ENCODE results near the gene ZNF581. TPM values are rescaled to one million over a fixed set of nuclear protein-coding genes. Genes with fewer than 3 reads are reported as not detected.

The ZNF581 gene
- total RNA-seq, 1 donor from 2014 or later: 22.7 TPM

DNA sequence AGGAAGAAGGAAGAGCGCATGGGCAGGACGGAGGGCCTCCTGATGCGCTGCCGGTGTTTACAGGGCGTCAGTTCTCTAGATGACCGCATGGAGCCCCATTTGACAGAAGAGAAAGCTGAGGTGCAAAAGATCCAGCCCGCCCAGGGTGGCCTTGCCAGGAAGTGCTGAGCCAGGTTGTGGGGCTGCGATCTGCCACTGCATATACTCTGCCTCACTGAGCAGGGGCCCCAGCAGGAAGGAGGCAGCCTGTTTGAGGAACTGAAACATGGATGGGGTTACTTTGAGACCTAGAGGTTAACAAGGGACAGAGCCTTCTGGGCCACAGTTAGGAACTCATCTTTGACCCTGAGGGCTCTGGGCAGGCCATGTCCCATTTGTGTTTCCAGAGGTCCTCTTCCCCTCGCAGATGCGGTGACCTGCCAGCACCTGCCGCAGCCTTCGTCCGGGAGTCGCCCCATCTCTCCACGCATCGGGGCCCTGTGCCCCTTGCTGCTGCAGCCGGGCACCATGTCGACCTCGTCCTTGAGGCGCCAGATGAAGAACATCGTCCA is 34.7 kb downstream of the ZNF581 start:
- peaks cover 58% of the 10 kb centered on the region for H3K36me3 ChIP-seq
- peak in 1 of 2 donors; percentile 51 for ATAC-seq
- H3K27ac ChIP-seq: peak overlapping the region; percentile 43

DNA sequence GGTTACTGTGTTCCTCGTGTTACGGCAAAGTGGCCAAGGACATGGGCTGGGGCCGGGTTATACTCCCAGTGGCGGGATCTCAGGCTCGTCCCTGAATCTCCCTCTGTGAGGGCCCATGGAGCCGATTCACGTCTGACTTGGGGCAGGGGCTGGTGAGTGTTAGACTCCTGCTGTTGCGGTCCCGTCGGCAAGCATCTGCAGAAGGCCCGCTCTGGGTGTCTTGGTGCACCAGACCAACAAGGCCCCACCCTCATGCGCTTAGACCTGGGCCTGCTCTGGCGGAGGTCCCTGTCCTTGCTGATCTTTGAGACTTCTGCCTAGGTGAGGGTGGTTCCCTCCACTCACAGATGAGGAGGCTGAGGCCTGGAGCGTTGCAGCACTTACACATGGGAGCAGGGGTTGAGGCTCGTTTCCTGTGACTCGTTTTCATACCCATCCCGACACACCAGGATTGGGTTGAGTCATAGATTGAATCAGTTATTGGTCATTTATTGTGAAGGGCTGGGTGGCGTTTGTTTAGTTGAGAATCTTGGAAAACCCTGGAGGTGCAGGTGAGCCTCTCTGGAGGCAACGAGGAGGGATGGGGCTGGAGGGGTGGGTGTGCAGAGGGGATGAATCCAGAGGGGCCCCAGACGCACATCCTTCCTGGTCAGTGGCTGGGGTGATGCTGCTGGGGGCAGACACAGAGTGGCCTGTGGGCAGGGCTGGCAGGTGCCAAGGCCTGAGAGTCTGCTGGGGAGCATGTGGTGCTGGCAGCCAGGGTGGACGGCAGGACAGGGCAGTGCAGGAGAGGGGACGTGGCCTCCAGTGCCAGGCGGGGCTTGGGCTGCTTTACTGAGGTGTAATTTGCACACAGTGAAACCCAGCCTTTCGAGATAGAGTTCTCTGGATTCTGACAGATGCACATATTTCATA is 36.2 kb downstream of the ZNF581 start:
- peaks cover 55% of the 10 kb centered on the region for H3K4me1 ChIP-seq
- no peaks in the 10 kb centered on the region for H3K27me3 ChIP-seq (ENCODE audit: low read depth)
- H3K9me3 ChIP-seq: no peaks in the 10 kb centered on the region
- no peak overlapping the region for H3K4me3 ChIP-seq
- ATAC-seq (no peak), DNase-seq (peak; percentile 43)
- peaks cover 62% of the 10 kb centered on the region for H3K36me3 ChIP-seq
- TF ChIP-seq, protein P1, sequence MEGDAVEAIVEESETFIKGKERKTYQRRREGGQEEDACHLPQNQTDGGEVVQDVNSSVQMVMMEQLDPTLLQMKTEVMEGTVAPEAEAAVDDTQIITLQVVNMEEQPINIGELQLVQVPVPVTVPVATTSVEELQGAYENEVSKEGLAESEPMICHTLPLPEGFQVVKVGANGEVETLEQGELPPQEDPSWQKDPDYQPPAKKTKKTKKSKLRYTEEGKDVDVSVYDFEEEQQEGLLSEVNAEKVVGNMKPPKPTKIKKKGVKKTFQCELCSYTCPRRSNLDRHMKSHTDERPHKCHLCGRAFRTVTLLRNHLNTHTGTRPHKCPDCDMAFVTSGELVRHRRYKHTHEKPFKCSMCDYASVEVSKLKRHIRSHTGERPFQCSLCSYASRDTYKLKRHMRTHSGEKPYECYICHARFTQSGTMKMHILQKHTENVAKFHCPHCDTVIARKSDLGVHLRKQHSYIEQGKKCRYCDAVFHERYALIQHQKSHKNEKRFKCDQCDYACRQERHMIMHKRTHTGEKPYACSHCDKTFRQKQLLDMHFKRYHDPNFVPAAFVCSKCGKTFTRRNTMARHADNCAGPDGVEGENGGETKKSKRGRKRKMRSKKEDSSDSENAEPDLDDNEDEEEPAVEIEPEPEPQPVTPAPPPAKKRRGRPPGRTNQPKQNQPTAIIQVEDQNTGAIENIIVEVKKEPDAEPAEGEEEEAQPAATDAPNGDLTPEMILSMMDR (IDR thresholded peaks at IDR 0.05): no peak
- no peak overlapping the region for H3K27ac ChIP-seq
- intact Hi-C loops (cut with DNase I): no loop called here

More for the DNA sequence above, 34.7 kb downstream of the ZNF581 start:
- TF ChIP-seq, protein P1 (IDR thresholded peaks at IDR 0.05): no peak
- no peaks in the 10 kb centered on the region for H3K9me3 ChIP-seq
- peak overlapping the region; percentile 7 for H3K4me3 ChIP-seq
- intact Hi-C loops (cut with DNase I): no loop called here
- H3K27me3 ChIP-seq (ENCODE audit: low read depth): no peaks in the 10 kb centered on the region
- peaks cover 44% of the 10 kb centered on the region for H3K4me1 ChIP-seq
- DNase-seq: peak; percentile 72

DNA sequence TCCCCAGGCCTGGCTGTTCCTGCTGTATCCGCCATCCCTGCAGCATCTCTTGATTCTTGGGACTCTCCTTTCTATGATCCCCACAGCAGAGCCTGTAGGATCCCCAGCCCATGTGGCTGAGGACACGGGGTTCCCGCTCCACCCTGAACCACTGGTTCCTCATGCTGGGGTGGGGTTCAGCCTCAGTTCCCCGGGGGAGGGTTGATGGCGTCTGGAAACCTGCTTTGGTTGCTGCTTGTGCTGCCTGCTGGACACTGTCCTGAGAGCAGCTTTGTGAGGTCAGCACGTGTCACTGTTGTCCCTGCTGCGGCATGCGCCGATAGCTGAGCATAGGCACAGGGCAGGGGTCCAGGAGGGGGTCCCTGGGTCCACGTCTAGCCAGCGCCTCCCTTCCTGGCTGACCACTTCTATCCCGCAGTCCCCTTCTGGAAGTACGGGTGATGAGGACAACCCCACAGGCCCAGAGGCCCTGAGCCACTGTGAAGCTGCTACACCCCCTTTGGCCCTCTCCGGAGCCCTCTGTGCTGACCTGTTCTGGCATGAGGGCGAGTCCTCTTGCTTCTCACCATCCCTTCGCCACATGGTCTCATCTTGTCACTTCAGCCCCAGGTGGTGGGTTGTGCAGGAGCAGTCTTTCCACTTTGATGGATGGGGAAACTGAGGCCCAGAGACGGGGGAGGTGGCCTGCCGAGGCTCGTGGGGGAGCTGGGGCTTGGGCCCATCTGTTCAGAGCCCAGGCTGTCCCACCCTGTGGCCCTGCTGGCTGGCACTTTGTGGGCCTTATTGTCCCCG is 37.1 kb downstream of the ZNF581 start:
- no peak for DNase-seq
- Histone ChIP-seq H3K27me3 (ENCODE audit: low read depth) (no peaks in the 10 kb centered on the region), H3K36me3 (peaks cover 71% of the 10 kb centered on the region), H3K9me3 (no peaks in the 10 kb centered on the region), H3K27ac (no peak overlapping the region), H3K4me1 (peaks cover 59% of the 10 kb centered on the region), H3K4me3 (no peak overlapping the region)
- no peak for ATAC-seq
- TF ChIP-seq, protein P1 (IDR thresholded peaks at IDR 0.05): no peak
- intact Hi-C loops (cut with DNase I): no loop called here

DNA sequence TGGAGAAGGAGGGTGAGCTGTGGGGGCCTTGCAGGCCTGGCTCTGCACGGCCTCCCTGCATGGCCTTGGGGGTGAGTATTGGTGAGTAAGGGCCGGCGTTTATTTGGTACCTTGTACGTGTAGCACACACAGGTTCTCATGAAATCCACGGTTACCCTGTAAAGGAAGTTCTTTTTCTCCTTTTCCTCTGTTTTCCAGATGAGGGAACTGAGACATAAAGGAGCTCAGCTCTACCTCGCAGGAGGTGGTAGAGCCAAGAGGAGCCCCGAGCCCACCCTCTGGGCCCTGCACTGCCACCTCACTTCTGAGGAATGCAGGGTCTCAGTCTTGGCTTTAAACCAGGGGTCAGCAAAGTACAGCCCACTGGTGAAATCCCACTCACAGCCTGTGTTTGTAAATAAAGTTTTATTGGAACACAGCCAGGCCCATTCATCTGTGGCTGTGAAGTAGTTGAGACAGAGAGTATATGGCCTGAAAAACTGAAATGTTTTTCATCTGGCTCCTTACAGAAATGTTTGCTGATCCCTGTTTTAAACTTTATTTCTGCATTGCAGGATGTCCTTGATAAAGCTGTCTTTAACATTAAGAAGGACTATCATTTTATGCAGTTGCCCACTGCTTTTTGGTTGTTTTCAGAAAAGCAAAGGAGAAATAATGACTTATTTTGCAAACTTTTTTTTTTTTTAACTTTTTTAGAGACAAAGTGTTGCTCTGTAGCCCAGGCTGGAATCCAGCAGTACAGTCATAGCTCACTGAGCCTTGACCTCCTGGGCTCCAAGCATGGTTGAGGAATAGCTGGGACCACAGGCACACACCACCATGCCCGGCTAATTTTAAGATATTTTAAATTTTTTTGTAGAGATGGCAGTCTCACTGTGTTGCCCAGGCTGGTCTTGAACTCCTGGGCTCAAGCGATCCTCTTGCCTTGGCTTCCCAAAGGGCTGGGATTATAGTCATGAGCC is 38.0 kb downstream of the ZNF581 start:
- intact Hi-C loops (cut with DNase I): no loop called here
- ATAC-seq: no peak
- H3K9me3 ChIP-seq: no peaks in the 10 kb centered on the region

More for the DNA sequence above, 38.0 kb downstream of the ZNF581 start:
- Histone ChIP-seq H3K27ac (no peak overlapping the region), H3K4me3 (no peak overlapping the region), H3K27me3 (ENCODE audit: low read depth) (no peaks in the 10 kb centered on the region), H3K36me3 (peaks cover 80% of the 10 kb centered on the region), H3K4me1 (peaks cover 51% of the 10 kb centered on the region)
- no peak for DNase-seq
- TF ChIP-seq, protein P1 (IDR thresholded peaks at IDR 0.05): no peak

All from lower lobe of right lung (tissue), 2 donors.